T-cell (primary cell): Measurements from ENCODE around the gene GFER. TPM values are rescaled to one million over a fixed set of nuclear protein-coding genes. Genes with fewer than 3 reads are reported as not detected.
"Not testable (repeated sequence)": the region's sequence is repeated elsewhere in the genome, so short reads cannot be mapped to it uniquely, and the experiment has no call there.

ENCODE experiments used
- ATAC-seq, 4 experiments: fragments of 200-7000 bp in 3 of 4; fragments of 150-1000 bp in 1 of 4; cut with Tn5 transposase; replicated peaks in 1 of 4; 1 replicate in 3 of 4; 2 replicates in 1 of 4; pipeline ENCODE4 v1.10.0; 2021; ENCODE audit warnings: moderate library complexity in 3 of 4, mild to moderate bottlenecking in 2 of 4, moderate number of reproducible peaks in 1 of 4
- CTCF ChIA-PET, 2 donors: fragments of 300-600 bp; sonication (Branson Sonifier 250); formaldehyde crosslinking; loops; one replicate each; lab custom pipeline; 2022; ENCODE audit warnings: antibody characterized with exemption in 2 of 2; lab: Charles Lee
- POLR2A ChIA-PET, 2 donors: fragments of 300-600 bp; sonication (Branson Sonifier 250); formaldehyde crosslinking; loops; one replicate each; lab custom pipeline; 2022; ENCODE audit warnings: antibody characterized with exemption in 2 of 2; lab: Charles Lee
- DNase-seq, 35 experiments: peaks; one replicate each; pipeline versions ENCODE4 v3.0.0 to v3.0.0-alpha.2; 2013 to 2023
- H3K27ac ChIP-seq: one replicate; pipeline ENCODE4 v1.5.1; 2013; ENCODE audit warnings: low read length
- H3K27me3 ChIP-seq, 2 experiments: replicated peaks in 1 of 2; 1 replicate in 1 of 2; 2 replicates in 1 of 2; pipeline versions ENCODE4 v1.6.1 to v1.7.0; 2013; ENCODE audit warnings: low read length in 1 of 2, mixed read lengths in 1 of 2; ENCODE audit not compliant: control insufficient read depth in 2 of 2, insufficient read depth in 2 of 2; ENCODE audit errors: extremely low read depth in 1 of 2
- H3K36me3 ChIP-seq, 2 donors: 1 replicate in 1 of 2; 2 replicates in 1 of 2; pipeline versions ENCODE4 v1.6.1 to v1.7.0; 2013; ENCODE audit warnings: low read length in 1 of 2; ENCODE audit not compliant: control insufficient read depth in 2 of 2, insufficient read depth in 1 of 2; ENCODE audit errors: extremely low read depth in 1 of 2
- H3K4me1 ChIP-seq, 2 experiments: 1 replicate in 1 of 2; 2 replicates in 1 of 2; pipeline versions ENCODE4 v1.6.1 to v1.7.0; 2013; ENCODE audit warnings: low read length in 2 of 2, mixed read lengths in 1 of 2; ENCODE audit not compliant: insufficient read depth in 2 of 2, control insufficient read depth in 1 of 2; ENCODE audit errors: extremely low read depth in 1 of 2
- H3K4me3 ChIP-seq, 2 donors: 1 replicate in 1 of 2; 2 replicates in 1 of 2; pipeline versions ENCODE4 v1.5.1 to v1.7.0; 2013; ENCODE audit warnings: mild to moderate bottlenecking in 2 of 2, low read length in 1 of 2, moderate library complexity in 1 of 2; ENCODE audit not compliant: control insufficient read depth in 1 of 2; ENCODE audit errors: extremely low read depth in 1 of 2
- H3K9me3 ChIP-seq: 2 replicates; pipeline ENCODE4 v1.7.0; 2013
- H3K27ac Mint-ChIP-seq, 2 donors: one replicate each; pipeline ENCODE4 v1.8.0; 2020 to 2021; ENCODE audit warnings: mild to moderate bottlenecking in 2 of 2, mixed read lengths in 2 of 2
- H3K27me3 Mint-ChIP-seq, 2 donors: one replicate each; pipeline ENCODE4 v1.8.0; 2021 to 2022; ENCODE audit warnings: mixed read lengths in 2 of 2
- H3K36me3 Mint-ChIP-seq: one replicate; pipeline ENCODE4 v1.8.0; 2021; ENCODE audit warnings: mixed read lengths
- H3K4me1 Mint-ChIP-seq, 3 donors: one replicate each; pipeline ENCODE4 v1.8.0; 2020 to 2022; ENCODE audit warnings: mixed read lengths in 3 of 3, mild to moderate bottlenecking in 1 of 3
- H3K4me3 Mint-ChIP-seq, 3 donors: one replicate each; pipeline ENCODE4 v1.8.0; 2020 to 2022; ENCODE audit warnings: mild to moderate bottlenecking in 3 of 3, mixed read lengths in 3 of 3, moderate library complexity in 3 of 3
- H3K9me3 Mint-ChIP-seq, 3 donors: one replicate each; pipeline ENCODE4 v1.8.0; 2020 to 2022; ENCODE audit warnings: mixed read lengths in 3 of 3
- WGBS: methylation state at CpG from one replicate; pipeline ENCODE4 v1.1.5; 2013; ENCODE audit warnings: missing lambda C conversion rate; ENCODE audit not compliant: insufficient coverage; 5-methylcytosine and 5-hydroxymethylcytosine counted together
- total RNA-seq, 35 experiments: library from RNA in 6 of 35; stranded (reverse) in 6 of 35; fragments of 120-200 nt in 1 of 35; gene quantifications; one replicate each; pipeline versions ENCODE4 v1.2.1 to v1.2.4 and lab custom pipeline; 2013 to 2026

GFER gene
- total RNA-seq, 5 donors from 2014 or later (not counting 1 experiment from before 2014, with no cell fraction given), result 16.1 to 31.9 (median 22.0) TPM

DNA sequence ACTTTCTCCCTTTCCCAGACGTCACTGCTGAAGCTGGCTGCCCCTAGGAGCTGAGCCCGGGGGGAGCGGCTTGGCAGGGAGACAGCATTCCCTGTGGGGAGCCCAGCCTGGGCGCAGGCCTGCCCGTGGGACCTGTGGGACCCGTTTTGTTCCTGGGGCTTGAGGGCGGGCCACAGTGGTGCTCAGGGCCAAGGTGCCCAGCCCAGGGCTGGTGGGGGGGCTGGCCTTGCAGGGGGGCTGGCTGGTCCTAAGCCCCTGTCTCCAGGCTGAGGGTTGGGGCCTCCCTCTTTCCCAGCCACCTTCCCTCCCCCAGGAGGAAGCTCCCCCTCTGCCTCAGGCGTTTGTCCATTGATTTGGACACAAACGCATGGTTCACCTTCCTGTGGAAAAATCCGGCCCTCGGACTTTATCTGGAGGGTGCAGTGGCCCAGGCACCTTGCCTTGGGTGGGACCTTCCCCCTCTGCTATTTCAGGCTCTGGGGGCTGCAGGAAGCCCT is 47.1 kb downstream of the GFER start:
- ChIA-PET CTCF (no interaction called here), POLR2A (no interaction called here)
- H3K36me3 Mint-ChIP-seq, result no peaks in the 10 kb centered on the region
- no peak for DNase-seq
- Histone ChIP-seq H3K36me3 (no peaks in the 10 kb centered on the region), H3K4me3 (no peak overlapping the region), H3K9me3 (no peaks in the 10 kb centered on the region), H3K4me1 (peaks cover 0 to 22% of the 10 kb centered on the region in 2 experiments), H3K27me3 (peaks cover 0 to 21% of the 10 kb centered on the region in 2 experiments), H3K27ac (no peak overlapping the region)
- no peaks in the 10 kb centered on the region for H3K27me3 Mint-ChIP-seq
- H3K9me3 Mint-ChIP-seq, result no peaks in the 10 kb centered on the region
- H3K4me3 Mint-ChIP-seq, result no peak overlapping the region
- ATAC-seq, result no peak
- peaks cover 0 to 8% (median 6%) of the 10 kb centered on the region in 3 donors for H3K4me1 Mint-ChIP-seq
- H3K27ac Mint-ChIP-seq, result no peak overlapping the region
- WGBS, result 93% methylated on average over 10 of the region's 11 CpGs

DNA sequence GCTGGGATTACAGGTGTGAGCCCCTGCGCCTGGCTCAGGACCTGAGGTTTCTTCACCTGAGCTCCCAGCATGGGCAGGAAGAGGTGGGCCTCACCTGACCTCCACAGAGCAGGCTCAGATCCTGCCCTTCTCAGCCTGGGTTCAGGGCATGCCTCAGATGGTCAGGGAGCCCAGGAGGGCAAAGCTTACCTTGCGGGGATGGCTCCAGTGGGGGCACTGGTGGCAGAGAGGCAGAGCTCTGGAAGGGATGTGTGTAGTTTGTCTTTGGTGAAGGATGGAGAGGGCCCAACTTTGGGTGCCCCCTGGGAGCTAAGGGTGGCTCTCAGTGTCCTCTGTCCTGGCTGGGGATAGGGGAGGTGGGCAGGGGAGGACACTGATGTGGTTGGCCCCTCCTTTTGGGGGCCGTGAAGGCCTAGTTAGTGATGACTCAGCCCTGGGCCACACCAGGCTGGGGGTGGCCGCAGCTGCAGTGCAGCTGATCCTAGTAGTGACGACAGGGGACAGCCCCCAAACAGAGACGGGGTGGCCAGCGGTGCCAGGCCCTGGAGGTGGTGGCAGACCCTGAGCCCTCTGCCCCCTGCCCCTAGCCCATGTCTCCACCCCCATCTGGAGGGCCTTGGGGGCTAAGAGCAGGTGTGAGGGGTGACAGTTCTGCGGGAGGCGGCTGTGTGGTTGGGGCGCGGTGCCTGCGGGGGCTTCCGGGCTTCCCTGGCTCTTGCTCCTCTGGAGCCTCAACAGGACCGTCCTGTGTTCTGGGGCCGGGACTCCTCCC is 48.5 kb downstream of the GFER start:
- WGBS, result 55% methylated on average over 10 of the region's 15 CpGs
- Histone ChIP-seq H3K4me1 (peaks cover 0 to 14% of the 10 kb centered on the region in 2 experiments), H3K27ac (no peak overlapping the region), H3K9me3 (no peaks in the 10 kb centered on the region), H3K4me3 (no peak overlapping the region), H3K27me3 (peaks cover 0 to 15% of the 10 kb centered on the region in 2 experiments), H3K36me3 (no peaks in the 10 kb centered on the region)
- DNase-seq (no peak), ATAC-seq (no peak)
- ChIA-PET CTCF (no interaction called here), POLR2A (interaction anchor here in 1 of 2 donors (0.5 to 0.7 kb wide), 3 partner anchors 15 to 325 kb away, joined by 3 to 7 read pairs (median 4); partner anchors contain the start of gene NTHL1)
- peaks cover 0 to 6% (median 5%) of the 10 kb centered on the region in 3 donors for H3K4me1 Mint-ChIP-seq
- no peaks in the 10 kb centered on the region for H3K36me3 Mint-ChIP-seq
- H3K27ac Mint-ChIP-seq, result peak overlapping the region in 1 of 2 donors; percentile 44
- H3K27me3 Mint-ChIP-seq, result no peaks in the 10 kb centered on the region
- peak overlapping the region in 1 of 3 donors; percentile 2 for H3K4me3 Mint-ChIP-seq
- H3K9me3 Mint-ChIP-seq, result no peaks in the 10 kb centered on the region

DNA sequence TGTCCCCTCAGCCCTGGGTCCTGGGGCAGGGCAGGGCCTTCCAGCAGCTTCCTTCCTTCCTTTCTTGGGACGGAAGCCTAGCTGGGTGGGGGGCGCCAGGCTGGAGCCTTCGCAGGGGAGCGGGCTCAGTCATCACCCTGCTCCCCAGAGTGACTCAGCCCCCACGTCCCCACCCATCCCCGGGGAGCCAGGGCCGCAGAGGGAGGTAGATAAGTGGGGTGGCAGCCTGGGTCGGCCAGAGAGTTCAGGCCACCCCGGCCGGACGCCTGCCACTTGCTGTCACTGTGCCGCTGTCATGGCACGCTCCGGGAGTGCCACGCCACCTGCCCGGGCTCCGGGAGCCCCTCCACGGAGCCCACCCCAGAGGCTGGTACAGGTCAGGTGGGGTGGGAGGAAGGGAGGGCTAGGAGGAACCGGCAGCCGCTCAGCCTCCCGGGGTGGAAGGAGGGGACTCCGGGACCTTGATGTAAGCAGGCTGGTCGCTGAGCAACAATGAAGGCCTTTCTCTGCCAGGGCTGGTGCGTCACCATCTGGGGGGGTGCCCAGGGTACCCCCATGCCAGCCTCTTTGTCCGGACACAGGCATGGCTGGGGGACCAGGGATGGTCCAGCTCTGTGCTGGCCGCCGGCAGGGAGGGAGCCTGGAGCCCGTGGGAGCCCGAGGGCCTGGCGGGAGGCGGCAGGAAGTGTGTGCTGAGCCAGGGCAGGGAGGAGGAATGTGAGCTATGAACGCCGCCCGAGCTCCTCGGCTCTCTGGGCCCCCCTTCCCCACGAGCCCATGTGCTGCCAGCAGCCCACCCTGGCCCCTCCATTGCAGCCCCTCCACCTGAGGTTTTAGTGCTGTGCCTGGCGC is 49.3 kb downstream of the GFER start:
- peaks cover 0 to 2% (median under 1%) of the 10 kb centered on the region in 3 donors for H3K4me1 Mint-ChIP-seq
- H3K9me3 Mint-ChIP-seq, result no peaks in the 10 kb centered on the region
- no peaks in the 10 kb centered on the region for H3K36me3 Mint-ChIP-seq
- CTCF ChIA-PET, result no interaction called here
- DNase-seq (no peak), ATAC-seq (peak in 3 of 4 experiments; percentile 14 to 51 (median 34))
- no peak overlapping the region for H3K27ac ChIP-seq
- peaks cover 0 to 8% of the 10 kb centered on the region in 2 experiments for H3K4me1 ChIP-seq
- 40% methylated on average over 25 of the region's 37 CpGs for WGBS
- no peaks in the 10 kb centered on the region for H3K27me3 Mint-ChIP-seq
- peaks cover 0 to 10% of the 10 kb centered on the region in 2 experiments for H3K27me3 ChIP-seq
- no peaks in the 10 kb centered on the region for H3K36me3 ChIP-seq
- no peak overlapping the region for H3K27ac Mint-ChIP-seq
- no peak overlapping the region for H3K4me3 ChIP-seq
- no peak overlapping the region for H3K4me3 Mint-ChIP-seq
- POLR2A ChIA-PET, result no interaction called here
- H3K9me3 ChIP-seq, result no peaks in the 10 kb centered on the region

DNA sequence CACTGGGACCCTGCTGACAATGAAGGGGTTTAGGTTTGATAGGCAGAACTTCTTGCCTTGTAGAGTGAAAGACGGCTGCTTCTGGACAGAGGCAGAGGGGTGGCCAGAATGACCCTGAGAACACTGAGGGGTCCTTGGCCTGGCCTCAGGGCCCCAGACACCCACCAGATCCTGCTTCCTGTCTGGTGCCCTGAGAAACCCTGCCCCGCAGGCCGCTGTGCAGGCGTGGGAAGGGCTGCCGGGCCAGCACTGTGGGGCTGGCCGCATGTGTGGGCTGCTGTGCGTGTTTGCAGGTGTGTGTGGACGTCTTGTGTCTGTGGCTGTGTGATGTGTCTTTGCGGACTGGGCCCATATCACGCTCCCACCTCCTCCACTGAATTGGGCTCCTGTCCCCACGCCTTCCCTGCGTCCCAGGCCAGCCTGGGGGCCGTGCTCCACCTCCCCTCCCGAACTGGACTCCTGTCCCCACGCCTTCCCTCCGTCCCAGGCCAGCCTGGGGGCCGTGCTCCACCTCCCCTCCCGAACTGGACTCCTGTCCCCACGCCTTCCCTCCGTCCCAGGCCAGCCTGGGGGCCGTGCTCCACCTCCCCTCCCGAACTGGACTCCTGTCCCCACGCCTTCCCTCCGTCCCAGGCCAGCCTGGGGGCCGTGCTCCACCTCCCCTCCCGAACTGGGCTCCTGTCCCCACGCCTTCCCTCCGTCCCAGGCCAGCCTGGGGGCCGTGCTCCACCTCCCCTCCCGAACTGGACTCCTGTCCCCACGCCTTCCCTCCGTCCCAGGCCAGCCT is 50.1 kb downstream of the GFER start:
- CTCF ChIA-PET, H3K27ac Mint-ChIP-seq, H3K9me3 Mint-ChIP-seq, H3K9me3 ChIP-seq, H3K36me3 ChIP-seq, DNase-seq, POLR2A ChIA-PET, H3K4me1 Mint-ChIP-seq, H3K27ac ChIP-seq, H3K27me3 ChIP-seq, H3K4me3 ChIP-seq, H3K4me1 ChIP-seq, H3K4me3 Mint-ChIP-seq, H3K27me3 Mint-ChIP-seq, H3K36me3 Mint-ChIP-seq, ATAC-seq: not testable (repeated sequence)
- WGBS, result 78% methylated on average over 6 of the region's 32 CpGs

DNA sequence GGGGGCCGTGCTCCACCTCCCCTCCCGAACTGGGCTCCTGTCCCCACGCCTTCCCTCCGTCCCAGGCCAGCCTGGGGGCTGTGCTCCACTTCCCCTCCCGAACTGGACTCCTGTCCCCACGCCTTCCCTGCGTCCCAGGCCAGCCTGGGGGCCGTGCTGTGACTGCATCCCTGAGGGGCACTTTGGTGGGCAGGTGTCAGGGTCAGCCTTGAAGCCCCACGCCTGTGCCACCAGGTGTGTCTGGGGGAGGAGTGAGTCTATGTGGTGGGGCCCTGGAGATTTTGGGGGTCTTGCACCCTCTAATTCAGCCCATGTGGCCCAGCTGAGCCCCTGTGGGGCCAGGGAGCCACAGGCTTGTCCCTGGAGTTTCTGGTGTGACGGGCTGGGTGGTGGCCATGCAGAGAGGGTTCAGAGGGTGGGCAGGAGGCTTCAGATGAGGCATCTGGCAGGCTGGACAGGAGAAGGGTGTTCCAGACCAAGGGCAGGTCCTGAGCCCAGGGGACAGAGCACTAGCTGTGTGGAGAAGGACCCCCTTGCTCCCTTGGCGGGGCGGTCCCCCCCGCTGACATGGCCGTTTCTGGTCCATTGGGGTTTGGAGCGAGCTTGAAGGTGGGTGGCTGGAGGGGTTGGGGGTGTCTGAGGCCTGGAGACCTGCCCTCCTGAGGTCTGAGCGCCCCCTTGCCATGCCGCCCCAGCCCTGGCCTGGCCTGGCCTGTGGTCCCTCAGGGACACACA is 50.9 kb downstream of the GFER start:
- no peak overlapping the region for H3K27ac Mint-ChIP-seq
- DNase-seq, result no peak
- 89% methylated on average over 9 of the region's 17 CpGs for WGBS
- no peak for ATAC-seq
- ChIA-PET CTCF (no interaction called here), POLR2A (interaction anchor here in 1 of 2 donors (0.6 kb wide), 1 partner anchor 1585 kb away, joined by 3 read pairs; no protein-coding TSS in a partner anchor)
- no peaks in the 10 kb centered on the region for H3K36me3 Mint-ChIP-seq
- H3K27me3 Mint-ChIP-seq, result no peaks in the 10 kb centered on the region
- Histone ChIP-seq H3K27ac (no peak overlapping the region), H3K36me3 (no peaks in the 10 kb centered on the region), H3K4me1 (peaks cover 0 to 8% of the 10 kb centered on the region in 2 experiments), H3K9me3 (no peaks in the 10 kb centered on the region), H3K27me3 (peaks cover 0 to 10% of the 10 kb centered on the region in 2 experiments), H3K4me3 (no peak overlapping the region)
- peaks cover 0 to 2% (median 0%) of the 10 kb centered on the region in 3 donors for H3K4me1 Mint-ChIP-seq
- no peaks in the 10 kb centered on the region for H3K9me3 Mint-ChIP-seq
- H3K4me3 Mint-ChIP-seq, result no peak overlapping the region
